ENCODE results near the gene ARHGAP42.
A peak's percentile ranks its signal among the peaks of the same experiment; 100 is the strongest.

Gene ARHGAP42

DNA sequence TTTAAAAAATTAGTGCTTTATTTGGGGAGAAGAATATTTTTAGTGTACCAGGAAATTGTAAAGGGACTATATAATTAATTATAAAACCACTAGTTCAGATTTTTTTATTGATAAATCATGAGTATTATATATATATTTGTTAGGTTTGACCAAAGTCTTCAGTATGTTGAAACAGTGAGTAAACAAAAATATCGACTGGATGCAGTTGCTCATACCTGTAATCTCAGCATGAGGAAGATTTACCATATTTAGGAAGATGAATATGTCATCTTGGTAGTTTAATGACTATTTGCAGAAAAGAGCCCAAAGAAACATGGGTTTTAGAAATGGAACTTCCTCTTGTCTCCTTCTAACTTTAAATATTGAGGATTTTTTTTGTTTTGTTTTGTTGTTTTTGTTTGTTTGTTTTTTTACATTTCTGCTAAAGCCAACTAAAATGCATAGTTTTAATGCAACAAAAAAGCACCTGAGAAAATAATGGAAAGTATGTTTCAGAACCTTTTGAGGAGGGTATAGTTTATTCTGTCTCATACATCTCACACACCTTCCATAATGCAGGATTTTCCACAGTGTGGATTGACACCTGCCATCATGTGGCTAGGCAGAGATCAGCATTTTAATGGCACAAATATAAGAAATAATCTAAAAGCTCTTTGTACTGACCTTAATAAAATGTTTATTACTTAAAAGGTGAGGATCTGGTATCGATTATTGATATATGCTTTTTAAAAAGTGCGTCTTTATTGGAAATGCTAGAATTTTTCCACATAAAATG, 114.3 kb downstream of the ARHGAP42 start:
- H3K27ac ChIP-seq, result no peak overlapping the region
- TF ChIP-seq, protein P1, sequence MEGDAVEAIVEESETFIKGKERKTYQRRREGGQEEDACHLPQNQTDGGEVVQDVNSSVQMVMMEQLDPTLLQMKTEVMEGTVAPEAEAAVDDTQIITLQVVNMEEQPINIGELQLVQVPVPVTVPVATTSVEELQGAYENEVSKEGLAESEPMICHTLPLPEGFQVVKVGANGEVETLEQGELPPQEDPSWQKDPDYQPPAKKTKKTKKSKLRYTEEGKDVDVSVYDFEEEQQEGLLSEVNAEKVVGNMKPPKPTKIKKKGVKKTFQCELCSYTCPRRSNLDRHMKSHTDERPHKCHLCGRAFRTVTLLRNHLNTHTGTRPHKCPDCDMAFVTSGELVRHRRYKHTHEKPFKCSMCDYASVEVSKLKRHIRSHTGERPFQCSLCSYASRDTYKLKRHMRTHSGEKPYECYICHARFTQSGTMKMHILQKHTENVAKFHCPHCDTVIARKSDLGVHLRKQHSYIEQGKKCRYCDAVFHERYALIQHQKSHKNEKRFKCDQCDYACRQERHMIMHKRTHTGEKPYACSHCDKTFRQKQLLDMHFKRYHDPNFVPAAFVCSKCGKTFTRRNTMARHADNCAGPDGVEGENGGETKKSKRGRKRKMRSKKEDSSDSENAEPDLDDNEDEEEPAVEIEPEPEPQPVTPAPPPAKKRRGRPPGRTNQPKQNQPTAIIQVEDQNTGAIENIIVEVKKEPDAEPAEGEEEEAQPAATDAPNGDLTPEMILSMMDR (conservative IDR thresholded peaks at IDR 0.05; ENCODE audit: low read depth), result no peak
- no peak for DNase-seq (ENCODE audit: low spot score)
- ChIA-PET CTCF (no interaction called here), POLR2A (ENCODE audit: low non-redundant PET) (no interaction called here)

DNA sequence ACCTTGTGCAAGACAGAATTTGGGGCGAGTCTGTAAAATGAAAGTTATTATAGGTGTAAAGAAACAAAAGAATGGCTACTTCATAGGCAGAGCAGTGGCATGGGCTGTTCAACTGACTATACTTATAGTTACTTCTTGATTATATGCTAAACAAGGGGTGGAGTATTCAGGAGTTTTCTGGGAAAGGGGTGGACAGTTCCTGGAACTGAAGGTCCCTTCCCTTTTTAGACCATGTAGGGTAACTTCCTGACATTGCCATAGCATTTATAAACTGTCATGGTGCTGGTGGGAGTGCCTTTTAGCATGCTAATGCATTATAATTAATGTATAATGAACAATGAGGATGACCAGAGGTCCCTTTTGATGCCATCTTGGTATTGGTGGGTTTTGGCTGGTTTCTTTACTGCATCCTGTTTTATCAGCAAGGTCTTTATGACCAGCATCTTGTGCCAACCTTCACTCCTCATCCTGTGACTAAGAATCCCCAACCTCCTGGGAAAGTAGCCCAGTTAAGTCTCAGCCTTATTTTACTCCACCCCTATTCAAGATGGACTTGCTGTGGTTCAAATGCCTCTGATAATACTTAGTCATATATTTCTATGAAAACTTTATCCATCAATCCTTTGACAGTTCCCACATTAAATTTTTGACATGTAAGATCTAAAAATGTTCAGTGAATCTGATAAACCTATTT, 118.6 kb downstream of the ARHGAP42 start:
- no peak for DNase-seq (ENCODE audit: low spot score)
- no peak overlapping the region for H3K27ac ChIP-seq
- ChIA-PET POLR2A (ENCODE audit: low non-redundant PET) (no interaction called here), CTCF (no interaction called here)
- TF ChIP-seq, protein P1 (conservative IDR thresholded peaks at IDR 0.05; ENCODE audit: low read depth), result no peak

DNA sequence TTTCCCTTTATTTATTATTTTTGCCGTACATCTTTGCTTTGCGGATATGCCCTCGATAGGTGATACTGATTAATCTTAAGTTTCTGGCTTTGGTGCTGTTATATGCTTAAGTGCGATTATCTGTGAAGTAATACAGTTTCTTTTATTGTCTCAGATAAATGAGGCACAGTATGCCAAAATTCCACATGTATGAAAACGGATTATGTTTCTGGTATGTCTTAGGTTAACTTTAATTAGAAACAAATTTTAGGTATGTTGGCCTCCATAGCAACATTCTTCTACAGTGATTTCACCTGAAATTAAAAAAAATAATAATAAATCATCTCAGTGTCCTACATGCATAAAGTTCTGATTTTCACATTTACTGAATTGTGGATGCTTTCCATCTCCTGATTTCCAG, 119.2 kb downstream of the ARHGAP42 start:
- ChIA-PET CTCF (no interaction called here), POLR2A (ENCODE audit: low non-redundant PET) (no interaction called here)
- H3K27ac ChIP-seq, result no peak overlapping the region
- no peak for DNase-seq (ENCODE audit: low spot score)
- TF ChIP-seq, protein P1 (conservative IDR thresholded peaks at IDR 0.05; ENCODE audit: low read depth), result no peak

DNA sequence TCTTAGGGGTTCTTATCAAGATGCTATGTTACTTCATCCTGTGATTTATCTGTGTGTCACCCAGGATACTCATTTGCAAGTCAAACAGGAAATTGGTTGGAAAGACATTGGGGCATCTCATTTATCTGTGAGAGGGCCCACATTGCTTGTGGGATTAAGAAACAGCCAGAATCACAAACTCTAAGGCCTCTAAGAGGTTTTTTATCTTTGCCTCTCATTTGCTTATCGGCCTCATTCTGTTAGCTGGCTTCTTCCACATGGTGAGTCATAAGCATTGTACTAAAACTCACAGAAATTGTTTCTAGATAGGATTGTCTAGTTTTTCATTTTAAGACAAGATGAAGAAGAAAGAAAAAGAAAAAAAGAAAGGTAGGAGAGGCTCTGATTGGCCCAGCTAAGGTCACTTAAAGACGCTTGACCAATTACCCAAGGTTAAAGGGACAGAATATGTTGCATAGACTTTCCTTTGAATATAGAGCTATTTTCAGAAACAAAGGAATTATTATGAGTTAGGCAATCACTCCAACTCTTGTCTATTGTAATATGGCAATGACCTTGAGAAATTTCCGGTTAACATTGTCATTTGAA, 121.9 kb downstream of the ARHGAP42 start:
- DNase-seq (ENCODE audit: low spot score), result no peak
- TF ChIP-seq, protein P1 (conservative IDR thresholded peaks at IDR 0.05; ENCODE audit: low read depth), result no peak
- no peak overlapping the region for H3K27ac ChIP-seq
- CTCF ChIA-PET, result interaction anchor here (0.6 kb wide), 1 partner anchor 121 kb away, joined by 4 read pairs; no protein-coding TSS in a partner anchor
- POLR2A ChIA-PET (ENCODE audit: low non-redundant PET), result no interaction called here

DNA sequence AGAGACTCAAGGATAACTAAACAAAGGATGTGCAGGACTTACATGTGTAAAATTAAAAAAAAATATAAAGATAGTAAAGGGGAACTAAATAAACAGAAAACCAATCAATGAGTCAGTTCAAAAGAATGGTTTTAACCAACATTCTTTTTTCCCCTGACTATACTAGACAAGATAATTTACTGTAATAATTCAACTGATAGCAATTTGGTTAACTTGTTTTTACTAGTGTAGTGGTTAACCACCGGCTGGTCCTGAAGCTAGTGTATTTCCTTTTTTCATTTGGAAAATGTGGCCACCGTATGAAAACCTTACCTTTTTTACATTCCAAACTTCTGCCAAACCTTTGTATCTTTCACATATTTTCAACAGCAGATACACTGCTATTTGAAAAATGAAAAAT, 123.1 kb downstream of the ARHGAP42 start:
- ChIA-PET CTCF (no interaction called here), POLR2A (ENCODE audit: low non-redundant PET) (no interaction called here)
- peak; percentile 25 for DNase-seq (ENCODE audit: low spot score)
- TF ChIP-seq, protein P1 (conservative IDR thresholded peaks at IDR 0.05; ENCODE audit: low read depth), result no peak
- H3K27ac ChIP-seq, result no peak overlapping the region

DNA sequence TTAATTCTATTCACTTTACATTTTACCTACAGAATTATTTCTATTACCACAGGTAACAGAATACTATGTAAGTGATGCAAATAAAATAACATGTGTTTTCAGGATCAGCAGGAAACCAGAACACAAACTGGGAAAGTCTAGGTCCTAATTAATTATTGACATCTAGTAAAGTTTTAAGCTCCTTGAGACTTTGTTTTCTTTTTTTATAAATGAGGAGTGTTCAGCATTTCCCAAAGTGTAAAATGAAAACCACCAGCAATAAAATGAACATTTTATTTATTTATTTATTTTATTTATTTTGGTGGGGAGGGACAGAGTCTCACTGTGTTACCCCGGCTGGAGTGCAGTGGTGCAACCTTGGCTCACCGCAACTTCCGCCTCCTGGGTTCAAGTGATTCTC, 123.6 kb downstream of the ARHGAP42 start:
- H3K27ac ChIP-seq, result no peak overlapping the region
- ChIA-PET CTCF (interaction anchor here (0.6 to 0.7 kb wide), 2 partner anchors 14 to 130 kb away, joined by 3 to 6 read pairs; no protein-coding TSS in a partner anchor), POLR2A (ENCODE audit: low non-redundant PET) (no interaction called here)
- TF ChIP-seq, protein P1 (conservative IDR thresholded peaks at IDR 0.05; ENCODE audit: low read depth), result no peak
- no peak for DNase-seq (ENCODE audit: low spot score)
